Common myeloid progenitor, CD34-positive (primary cell): ENCODE data around the gene MARK1.
"Not testable (repeated sequence)": the region's sequence is repeated elsewhere in the genome, so short reads cannot be mapped to it uniquely, and the experiment has no call there.

Source experiments
- CTCF ChIA-PET: fragments of 350-600 bp; sonication (Branson Sonifier 250); formaldehyde crosslinking; loops from one replicate; lab custom pipeline; 2021; ENCODE audit warnings: antibody characterized with exemption; lab: Charles Lee
- POLR2A ChIA-PET: fragments of 350-600 bp; sonication (Branson Sonifier 250); formaldehyde crosslinking; loops from one replicate; lab custom pipeline; 2021; ENCODE audit warnings: antibody characterized with exemption; lab: Charles Lee
- DNase-seq, 3 donors: peaks; one replicate each; pipeline versions ENCODE4 v3.0.0 to v3.0.0-alpha.2; 2013
- H3K27ac ChIP-seq, 2 experiments: 1 replicate in 1 of 2; 2 replicates in 1 of 2; pipeline ENCODE4 v1.7.0; 2013; ENCODE audit warnings: inconsistent platforms in 2 of 2, low read length in 2 of 2, mild to moderate bottlenecking in 2 of 2, low read depth in 1 of 2, moderate library complexity in 1 of 2; ENCODE audit not compliant: severe bottlenecking in 2 of 2, insufficient read depth in 1 of 2, poor library complexity in 1 of 2
- H3K27me3 ChIP-seq, 5 experiments: replicated peaks in 2 of 5; 1 replicate in 3 of 5; 2 replicates in 2 of 5; pipeline versions ENCODE4 v1.6.1 to v1.7.0; 2013; ENCODE audit warnings: low read length in 4 of 5, mild to moderate bottlenecking in 2 of 5, moderate library complexity in 2 of 5, inconsistent platforms in 1 of 5; ENCODE audit not compliant: insufficient read depth in 5 of 5, control insufficient read depth in 4 of 5
- H3K36me3 ChIP-seq, 4 experiments: 1 replicate in 2 of 4; 2 replicates in 2 of 4; pipeline versions ENCODE4 v1.6.1 to v1.7.0; 2013; ENCODE audit warnings: low read length in 3 of 4, control low read depth in 1 of 4, mild to moderate bottlenecking in 1 of 4; ENCODE audit not compliant: control insufficient read depth in 4 of 4, insufficient read depth in 4 of 4
- H3K4me1 ChIP-seq, 4 experiments: 1 replicate in 3 of 4; 2 replicates in 1 of 4; pipeline versions ENCODE4 v1.6.1 to v1.7.1; 2013; ENCODE audit warnings: low read length in 3 of 4, mild to moderate bottlenecking in 3 of 4, control low read depth in 1 of 4, inconsistent platforms in 1 of 4, moderate library complexity in 1 of 4; ENCODE audit not compliant: control insufficient read depth in 4 of 4, insufficient read depth in 4 of 4; ENCODE audit errors: control extremely low read depth in 1 of 4
- H3K4me3 ChIP-seq, 7 experiments: 1 replicate in 4 of 7; 2 replicates in 3 of 7; pipeline versions ENCODE4 v1.5.1 to v1.7.0; 2013; ENCODE audit warnings: mild to moderate bottlenecking in 7 of 7, low read length in 6 of 7, moderate library complexity in 6 of 7, inconsistent platforms in 2 of 7, low read depth in 2 of 7, control low read depth in 1 of 7; ENCODE audit not compliant: insufficient read depth in 4 of 7, control insufficient read depth in 1 of 7; ENCODE audit errors: extremely low read depth in 1 of 7
- H3K9me3 ChIP-seq, 5 experiments: 1 replicate in 4 of 5; 2 replicates in 1 of 5; pipeline versions ENCODE4 v1.6.1 to v1.7.1; 2013; ENCODE audit warnings: low read length in 4 of 5, mild to moderate bottlenecking in 2 of 5, inconsistent platforms in 1 of 5, low read depth in 1 of 5, moderate library complexity in 1 of 5; ENCODE audit not compliant: control insufficient read depth in 4 of 5, insufficient read depth in 2 of 5; ENCODE audit errors: control extremely low read depth in 1 of 5
- WGBS: methylation state at CpG from one replicate; pipeline ENCODE4 v1.1.5; 2013; ENCODE audit not compliant: insufficient coverage; 5-methylcytosine and 5-hydroxymethylcytosine counted together

MARK1 gene

GRCh38 chr1:220673921-220674320 is 146.0 kb downstream of the MARK1 start:
- Histone ChIP-seq H3K27ac (no peak overlapping the region), H3K4me3 (no peak overlapping the region), H3K27me3 (peaks cover 0 to 2% (median 0%) of the 10 kb centered on the region in 5 experiments), H3K4me1 (no peaks in the 10 kb centered on the region), H3K9me3 (peaks cover 0 to 8% (median 2%) of the 10 kb centered on the region in 5 experiments), H3K36me3 (no peaks in the 10 kb centered on the region)
- 92% methylated on average over 1 of the region's 1 CpG for WGBS
- ChIA-PET POLR2A (no interaction called here), CTCF (interaction anchor here (0.9 to 2.0 kb wide), 3 partner anchors 9 to 103 kb away, joined by 3 to 7 read pairs (median 4); no protein-coding TSS in a partner anchor)
- DNase-seq, result no peak

- ChIA-PET CTCF (interaction anchor here (0.6 to 1.8 kb wide), 2 partner anchors 21 to 56 kb away, joined by 3 to 5 read pairs; no protein-coding TSS in a partner anchor), POLR2A (no interaction called here)
These were observed 149.3 kb downstream of the MARK1 start for GRCh38 chr1:220677251-220677650.

GRCh38 chr1:220680085-220680687 is 152.2 kb downstream of the MARK1 start:
- POLR2A ChIA-PET, result no interaction called here
- H3K4me1 ChIP-seq, result peaks cover 0 to 1% (median 0%) of the 10 kb centered on the region in 4 experiments
- no peak overlapping the region for H3K27ac ChIP-seq
- WGBS, result 31% methylated on average over 3 of the region's 7 CpGs
- CTCF ChIA-PET, result interaction anchor here (0.6 to 0.8 kb wide), 2 partner anchors 53 to 97 kb away, joined by 3 read pairs; no protein-coding TSS in a partner anchor
- DNase-seq, result peak; percentile 39 to 63 (median 57)
- no peaks in the 10 kb centered on the region for H3K9me3 ChIP-seq
- H3K27me3 ChIP-seq, result no peaks in the 10 kb centered on the region
- H3K4me3 ChIP-seq, result no peak overlapping the region
- no peaks in the 10 kb centered on the region for H3K36me3 ChIP-seq

More at GRCh38 chr1:220677251-220677650, 149.3 kb downstream of the MARK1 start:
- Histone ChIP-seq H3K36me3 (no peaks in the 10 kb centered on the region), H3K9me3 (no peaks in the 10 kb centered on the region), H3K4me1 (peaks cover 0 to 1% (median 0%) of the 10 kb centered on the region in 4 experiments), H3K27ac (no peak overlapping the region), H3K27me3 (peaks cover 0 to 2% (median 0%) of the 10 kb centered on the region in 5 experiments), H3K4me3 (no peak overlapping the region)
- no peak for DNase-seq
- WGBS, result no CpG with 5 or more reads among the region's 2 CpGs

- H3K9me3 ChIP-seq, result no peaks in the 10 kb centered on the region
- no peaks in the 10 kb centered on the region for H3K36me3 ChIP-seq
- ChIA-PET CTCF (interaction anchor here (0.9 to 1.6 kb wide), 7 partner anchors 10 to 95 kb away, joined by 3 to 8 read pairs (median 4); no protein-coding TSS in a partner anchor), POLR2A (no interaction called here)
- WGBS, result 100% methylated on average over 3 of the region's 10 CpGs
- H3K4me3 ChIP-seq, result peak overlapping the region in 2 of 7 experiments; percentile 5 to 16
- peak in 2 of 3 donors; percentile 27 for DNase-seq
- no peaks in the 10 kb centered on the region for H3K27me3 ChIP-seq
- peaks cover 0 to 1% (median 0%) of the 10 kb centered on the region in 4 experiments for H3K4me1 ChIP-seq
- H3K27ac ChIP-seq, result no peak overlapping the region
These were observed 153.4 kb downstream of the MARK1 start for GRCh38 chr1:220681220-220681880.

GRCh38 chr1:220682901-220683576 is 155.1 kb downstream of the MARK1 start:
- Histone ChIP-seq H3K4me3 (no peak overlapping the region), H3K36me3 (no peaks in the 10 kb centered on the region), H3K27me3 (no peaks in the 10 kb centered on the region), H3K9me3 (no peaks in the 10 kb centered on the region), H3K4me1 (peaks cover 0 to 1% (median 0%) of the 10 kb centered on the region in 4 experiments), H3K27ac (no peak overlapping the region)
- ChIA-PET CTCF (interaction anchor here (1.0 kb wide), 1 partner anchor 92 kb away, joined by 5 read pairs; no protein-coding TSS in a partner anchor), POLR2A (interaction anchor here (0.5 kb wide), 1 partner anchor 8 kb away, joined by 3 read pairs; no protein-coding TSS in a partner anchor)
- DNase-seq, result no peak
- WGBS, result 96% methylated on average over 13 of the region's 17 CpGs

GRCh38 chr1:220683716-220684115 is 155.8 kb downstream of the MARK1 start:
- ChIA-PET POLR2A (interaction anchor here (0.5 kb wide), 1 partner anchor 8 kb away, joined by 3 read pairs; no protein-coding TSS in a partner anchor), CTCF (interaction anchor here (1.0 kb wide), 1 partner anchor 91 kb away, joined by 5 read pairs; no protein-coding TSS in a partner anchor)
- H3K27ac ChIP-seq, H3K27me3 ChIP-seq, H3K4me3 ChIP-seq, H3K36me3 ChIP-seq, H3K9me3 ChIP-seq, H3K4me1 ChIP-seq, DNase-seq: not testable (repeated sequence)
- 100% methylated on average over 5 of the region's 12 CpGs for WGBS
